Stimulated activated CD4-positive, alpha-beta T cell treated with anti-CD3 and anti-CD28 coated beads, Interleukin-1b, Interleukin-23, amount 100 ng/mL, for 4 hours (primary cell): ENCODE results near the gene RIPK3.

ENCODE experiments used
- DNase-seq, 2 donors: peaks; one replicate each; pipeline ENCODE4 v3.0.0-alpha.2; 2020; ENCODE audit warnings: low read depth in 2 of 2

RIPK3 gene

GRCh38 chr14:24307156-24307574 lies 32.6 kb downstream of the RIPK3 start:
- DNase-seq = no peak

DNA sequence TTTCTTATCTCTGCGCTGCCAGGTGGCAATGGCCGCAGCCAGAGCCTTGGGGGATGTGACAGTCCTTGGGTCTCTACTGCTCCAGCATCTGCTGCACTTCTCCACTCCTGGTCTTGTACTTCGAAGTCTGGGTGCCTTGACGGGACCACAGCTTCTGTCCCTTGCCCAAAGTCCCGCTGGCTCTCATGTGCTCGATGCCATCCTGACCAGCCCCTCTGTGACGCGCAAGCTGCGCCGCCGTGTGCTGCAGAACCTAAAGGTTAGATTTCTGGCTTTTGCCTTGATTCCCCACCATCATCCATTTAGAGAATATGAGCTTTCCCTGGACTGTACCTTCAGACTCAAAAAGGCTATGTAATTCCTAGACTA lies 35.8 kb downstream of the RIPK3 start:
- DNase-seq = no peak

- no peak for DNase-seq
Observed at GRCh38 chr14:24300326-24300980, 39.3 kb downstream of the RIPK3 start.

DNA sequence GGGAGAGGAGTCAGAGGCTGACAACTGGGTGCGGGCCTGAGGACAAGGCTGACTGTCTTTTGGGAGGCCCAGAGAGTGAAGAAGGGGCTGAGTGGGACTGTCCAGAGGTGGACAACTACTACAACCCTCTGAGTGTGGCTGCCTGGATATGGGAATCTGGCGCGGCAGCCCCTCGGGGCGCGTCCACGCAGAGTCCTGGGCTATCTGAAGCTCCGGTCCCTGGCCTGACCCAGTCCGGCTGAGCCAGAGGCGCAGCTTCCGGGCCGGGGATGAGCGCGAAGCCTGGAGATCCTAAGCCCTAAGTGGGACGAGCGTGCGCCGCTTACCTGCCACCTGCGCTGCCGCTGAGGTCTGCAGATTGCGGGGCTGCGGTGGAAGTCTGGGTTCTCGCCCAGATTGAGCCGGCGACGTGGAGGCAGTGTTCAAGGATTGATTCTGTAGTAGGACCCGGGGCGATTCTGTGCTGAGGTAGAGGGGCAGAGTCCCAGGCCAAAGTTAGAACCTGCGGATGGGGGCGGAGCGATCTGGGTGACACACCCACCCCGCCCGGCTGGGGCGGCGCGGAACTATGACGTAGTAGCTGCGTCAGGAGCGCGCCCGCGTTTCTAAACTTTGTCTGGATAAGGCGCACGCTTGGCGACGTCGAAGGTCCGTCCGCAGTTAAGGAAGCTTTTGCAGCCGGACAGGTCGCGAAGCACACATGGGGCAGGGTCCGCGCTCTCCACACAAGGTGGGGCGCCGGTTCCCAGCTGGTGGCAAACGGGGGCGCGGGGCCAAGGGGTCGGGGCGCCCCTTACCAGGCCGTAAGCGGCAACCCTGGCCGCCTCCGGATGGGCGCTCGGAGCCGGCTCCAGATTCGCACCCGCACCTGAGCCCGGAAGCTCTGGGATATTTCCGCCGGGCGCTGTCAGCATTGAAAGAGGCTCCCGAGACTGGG lies 40.3 kb downstream of the RIPK3 start, which contains the start of the genes DHRS1 and NOP9:
TSS of gene DHRS1 (minus strand) at position 526 of the 937 bp plus-strand sequence. CDS start 674 bp downstream, outside the sequence.
TSS of gene NOP9 (plus strand) at position 596 of the 937 bp plus-strand sequence. CDS start at position 701, 105 bp downstream.
- DNase-seq = peak; percentile 91 to 93

GRCh38 chr14:24298892-24299254 lies 40.9 kb downstream of the RIPK3 start:
- no peak for DNase-seq

- DNase-seq = no peak
Observed at GRCh38 chr14:24297190-24297964, 42.4 kb downstream of the RIPK3 start.

- peak; percentile 59 to 70 for DNase-seq
Observed at GRCh38 chr14:24296341-24297157, 43.2 kb downstream of the RIPK3 start.

DNA sequence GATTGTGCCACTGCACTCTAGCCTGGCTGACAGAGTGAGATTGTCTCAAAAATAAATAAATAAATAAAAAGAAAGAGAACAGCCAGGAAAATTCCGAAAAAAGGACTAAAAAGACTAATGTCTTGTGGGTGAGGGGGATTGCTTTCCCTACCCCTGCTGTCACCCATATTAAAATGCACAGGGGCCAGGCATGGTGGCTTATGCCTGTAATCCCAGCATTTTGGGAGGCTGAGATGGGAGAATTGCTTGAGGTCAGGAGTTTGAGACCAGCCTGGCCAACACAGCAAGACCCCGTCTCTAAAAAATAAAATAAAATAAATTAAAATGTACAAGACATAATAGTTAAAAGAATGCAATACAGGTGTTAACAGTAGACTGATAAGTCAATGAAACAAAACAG lies 46.3 kb downstream of the RIPK3 start:
- no peak for DNase-seq

GRCh38 chr14:24292118-24292807 lies 47.5 kb downstream of the RIPK3 start:
- no peak for DNase-seq

- DNase-seq = no peak
Observed at GRCh38 chr14:24291446-24292117, 48.2 kb downstream of the RIPK3 start.

GRCh38 chr14:24290746-24291145 lies 49.0 kb downstream of the RIPK3 start:
- no peak for DNase-seq

DNA sequence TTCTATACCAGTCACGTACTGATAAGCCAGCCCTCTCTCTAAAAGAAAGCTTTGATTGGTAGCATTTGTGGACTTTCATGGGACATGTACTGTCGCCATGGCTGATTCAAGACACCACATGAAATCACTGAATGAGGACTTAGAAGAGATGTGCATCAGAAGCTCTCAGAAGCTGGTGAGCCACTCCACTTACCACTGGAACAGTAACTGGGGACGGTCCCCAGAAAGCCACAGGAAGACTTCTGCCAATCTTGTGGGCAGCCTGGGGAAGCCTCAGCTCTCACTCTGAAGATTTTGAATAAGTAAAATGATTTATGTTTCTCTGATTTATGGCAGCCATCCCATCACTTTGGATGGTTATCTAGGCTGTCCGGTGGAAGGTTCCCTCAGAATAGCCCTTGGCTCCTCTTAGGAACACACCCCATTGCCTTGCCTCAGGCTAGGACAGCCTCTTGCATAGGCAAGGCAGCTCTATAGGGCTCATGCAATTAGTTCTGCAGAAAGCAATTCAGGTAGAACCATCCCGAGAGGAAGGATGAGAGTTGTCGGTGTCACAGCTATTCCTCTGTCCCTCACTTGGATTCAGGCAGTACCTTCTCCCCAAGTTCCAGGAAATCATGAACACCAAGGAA lies 50.0 kb downstream of the RIPK3 start:
- peak in 1 of 2 donors; percentile 21 for DNase-seq

- no peak for DNase-seq
Observed at GRCh38 chr14:24286996-24287395, 52.8 kb downstream of the RIPK3 start.
